Tibial artery (tissue), 4 donors: ENCODE results near the gene ERLIN1.

Experiments used
- DNase-seq, 2 donors: peaks; one replicate each; pipeline ENCODE4 v3.0.0-alpha.2; 2019
- H3K27ac ChIP-seq, 2 donors: fragments of 200-600 bp; sonication (generic) in 1 of 2; 1 replicate in 1 of 2; 2 replicates in 1 of 2; pipeline ENCODE4 v1.5.1; 2018 to 2019; ENCODE audit warnings: mild to moderate bottlenecking in 1 of 2
- H3K27me3 ChIP-seq, 2 donors: fragments of 200-600 bp; sonication (generic) in 1 of 2; one replicate each; pipeline versions ENCODE4 v1.5.1 to v1.6.0; 2016 to 2019
- H3K36me3 ChIP-seq, 3 donors: fragments of 200-600 bp; sonication (generic) in 2 of 3; one replicate each; pipeline ENCODE4 v1.5.1; 2016 to 2019; ENCODE audit warnings: mild to moderate bottlenecking in 2 of 3
- H3K4me1 ChIP-seq, 4 donors: fragments of 200-600 bp; sonication (generic) in 2 of 4; 1 replicate in 3 of 4; 2 replicates in 1 of 4; pipeline ENCODE4 v1.5.1; 2016 to 2019
- H3K4me3 ChIP-seq, 2 donors: fragments of 200-600 bp; sonication (generic) in 1 of 2; 1 replicate in 1 of 2; 2 replicates in 1 of 2; pipeline ENCODE4 v1.5.1; 2018 to 2019; ENCODE audit warnings: mild to moderate bottlenecking in 2 of 2
- H3K9me3 ChIP-seq, 3 donors: fragments of 200-600 bp; sonication (generic) in 1 of 3; one replicate each; pipeline ENCODE4 v1.5.1; 2016 to 2019
- CTCF ChIP-seq, 2 experiments: fragments of 200-600 bp in 1 of 2; fragments of 450-650 bp in 1 of 2; IDR thresholded peaks; one replicate each; pipeline ENCODE4 v1.5.1; 2017 to 2019; ENCODE audit warnings: antibody characterized with exemption in 2 of 2, mild to moderate bottlenecking in 1 of 2, moderate library complexity in 1 of 2
- intact Hi-C: fragments of 100-400 bp; cut with DNase I; formaldehyde crosslinking; loops from one replicate; pipeline ENCODE4 v1.15.0; 2023; ENCODE audit warnings: low total_unique reads

Gene ERLIN1

GRCh38 chr10:100114460-100114859, 71.4 kb downstream of the ERLIN1 start:
- H3K36me3 ChIP-seq = no peaks in the 10 kb centered on the region
- no peak for DNase-seq
- no peak overlapping the region for H3K4me3 ChIP-seq
- H3K27ac ChIP-seq = no peak overlapping the region
- H3K9me3 ChIP-seq = no peaks in the 10 kb centered on the region
- no peaks in the 10 kb centered on the region for H3K4me1 ChIP-seq
- intact Hi-C loops = no loop called here
- peaks cover 0 to 28% of the 10 kb centered on the region in 2 donors for H3K27me3 ChIP-seq
- TF ChIP-seq CTCF (IDR thresholded peaks at IDR 0.05) = no peak

- DNase-seq = no peak
- Histone ChIP-seq H3K4me1 (no peaks in the 10 kb centered on the region), H3K27ac (no peak overlapping the region), H3K27me3 (peaks cover 0 to 6% of the 10 kb centered on the region in 2 donors), H3K36me3 (no peaks in the 10 kb centered on the region), H3K4me3 (no peak overlapping the region), H3K9me3 (no peaks in the 10 kb centered on the region)
- no peak for TF ChIP-seq CTCF (IDR thresholded peaks at IDR 0.05)
- intact Hi-C loops = no loop called here
Observed at GRCh38 chr10:100109670-100110069, 76.2 kb downstream of the ERLIN1 start.

- Histone ChIP-seq H3K4me1 (no peaks in the 10 kb centered on the region), H3K27ac (no peak overlapping the region), H3K9me3 (no peaks in the 10 kb centered on the region), H3K27me3 (peaks cover 0 to 9% of the 10 kb centered on the region in 2 donors), H3K4me3 (no peak overlapping the region), H3K36me3 (no peaks in the 10 kb centered on the region)
- intact Hi-C loops = no loop called here
- no peak for DNase-seq
- TF ChIP-seq CTCF (IDR thresholded peaks at IDR 0.05) = no peak
Observed at GRCh38 chr10:100106865-100107264, 79.0 kb downstream of the ERLIN1 start.

GRCh38 chr10:100104300-100104699, 81.5 kb downstream of the ERLIN1 start:
- H3K9me3 ChIP-seq = no peaks in the 10 kb centered on the region
- no peak for TF ChIP-seq CTCF (IDR thresholded peaks at IDR 0.05)
- DNase-seq = no peak
- H3K4me3 ChIP-seq = no peak overlapping the region
- H3K4me1 ChIP-seq = no peaks in the 10 kb centered on the region
- peaks cover 0 to 9% of the 10 kb centered on the region in 2 donors for H3K27me3 ChIP-seq
- no peaks in the 10 kb centered on the region for H3K36me3 ChIP-seq
- no peak overlapping the region for H3K27ac ChIP-seq
- intact Hi-C loops = no loop called here

- no peak overlapping the region for H3K4me3 ChIP-seq
- TF ChIP-seq CTCF (IDR thresholded peaks at IDR 0.05) = no peak
- H3K36me3 ChIP-seq = no peaks in the 10 kb centered on the region
- no peaks in the 10 kb centered on the region for H3K9me3 ChIP-seq
- no peak for DNase-seq
- intact Hi-C loops = no loop called here
- peaks cover 0 to 9% of the 10 kb centered on the region in 2 donors for H3K27me3 ChIP-seq
- H3K4me1 ChIP-seq = no peaks in the 10 kb centered on the region
- H3K27ac ChIP-seq = no peak overlapping the region
Observed at GRCh38 chr10:100103581-100103980, 82.2 kb downstream of the ERLIN1 start.
